GM11168 (cell line): ENCODE measurements around the gene CKS1B.

Source experiments
- in situ Hi-C: fragments of 300-500 bp; cut with MboI; formaldehyde crosslinking; loops from one replicate; pipeline ENCODE4 v1.12.0; 2022; ENCODE audit warnings: low sequenced_read_pairs; ENCODE audit not compliant: unreplicated experiment

CKS1B gene

GRCh38 chr1:154945160-154945961 is 29.1 kb upstream of the CKS1B start:
- in situ Hi-C loops: no loop called here

- in situ Hi-C loops: no loop called here
These were observed 28.3 kb upstream of the CKS1B start for GRCh38 chr1:154945962-154946850.

GRCh38 chr1:154948079-154948478 is 26.4 kb upstream of the CKS1B start:
- in situ Hi-C loops: no loop called here

- in situ Hi-C loops: no loop called here
These were observed 22.4 kb upstream of the CKS1B start for GRCh38 chr1:154951901-154952657.

GRCh38 chr1:154952664-154953063 is 21.8 kb upstream of the CKS1B start:
- in situ Hi-C loops: no loop called here

- in situ Hi-C loops: no loop called here
These were observed 20.9 kb upstream of the CKS1B start for GRCh38 chr1:154953611-154954038.

- in situ Hi-C loops: no loop called here
These were observed 19.9 kb upstream of the CKS1B start for GRCh38 chr1:154954541-154954940.

GRCh38 chr1:154955039-154955717 is 19.3 kb upstream of the CKS1B start:
- in situ Hi-C loops: no loop called here

GRCh38 chr1:154955718-154956543 is 18.6 kb upstream of the CKS1B start, which contains the start of gene PBXIP1:
TSS of gene PBXIP1 (minus strand) at chr1:154956099. CDS start at chr1:154953721, 2,378 bp downstream.
- in situ Hi-C loops: no loop called here

GRCh38 chr1:154956544-154956941 is 17.9 kb upstream of the CKS1B start:
- in situ Hi-C loops: no loop called here

- in situ Hi-C loops: no loop called here
These were observed 17.3 kb upstream of the CKS1B start for GRCh38 chr1:154957091-154957657.

GRCh38 chr1:154958036-154958435 is 16.4 kb upstream of the CKS1B start:
- in situ Hi-C loops: no loop called here

GRCh38 chr1:154958681-154959425 is 15.6 kb upstream of the CKS1B start:
- in situ Hi-C loops: no loop called here

- in situ Hi-C loops: no loop called here
These were observed 15.1 kb upstream of the CKS1B start for GRCh38 chr1:154959426-154959780.

GRCh38 chr1:154960446-154961136 is 13.9 kb upstream of the CKS1B start:
- in situ Hi-C loops: no loop called here

- in situ Hi-C loops: no loop called here
These were observed 13.0 kb upstream of the CKS1B start, which contains the start of gene PYGO2 for GRCh38 chr1:154961207-154962155. TSS of gene PYGO2 (minus strand) at chr1:154961782. CDS start at chr1:154961576, 206 bp downstream.
